Activated CD4-positive, alpha-beta T cell treated with anti-CD3 and anti-CD28 coated beads for 1 hour (primary cell): ENCODE measurements around the gene MPP1.

ENCODE experiments used
- DNase-seq: peaks from one replicate; pipeline ENCODE4 v3.0.0-alpha.2; 2020

Gene MPP1

DNA sequence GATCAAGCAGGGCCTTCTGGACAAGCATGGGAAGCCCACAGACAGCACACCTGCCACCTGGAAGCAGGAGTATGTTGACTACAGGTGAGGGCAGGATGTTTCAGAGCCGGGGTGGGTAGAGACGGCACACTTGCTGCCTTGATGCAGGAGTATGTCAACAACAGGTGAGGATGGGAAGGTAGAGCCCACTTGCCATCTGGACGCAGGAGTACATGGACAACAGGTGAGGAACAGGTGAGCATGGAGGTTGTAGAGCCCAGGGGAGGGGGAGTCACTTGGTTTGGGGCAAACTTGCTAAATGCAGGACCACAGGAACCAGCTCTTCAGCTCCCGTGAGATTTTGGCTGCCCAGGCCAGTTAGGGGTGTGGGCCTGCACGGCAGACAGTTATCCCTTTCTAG lies 30.7 kb downstream of the MPP1 start:
- DNase-seq: no peak

DNA sequence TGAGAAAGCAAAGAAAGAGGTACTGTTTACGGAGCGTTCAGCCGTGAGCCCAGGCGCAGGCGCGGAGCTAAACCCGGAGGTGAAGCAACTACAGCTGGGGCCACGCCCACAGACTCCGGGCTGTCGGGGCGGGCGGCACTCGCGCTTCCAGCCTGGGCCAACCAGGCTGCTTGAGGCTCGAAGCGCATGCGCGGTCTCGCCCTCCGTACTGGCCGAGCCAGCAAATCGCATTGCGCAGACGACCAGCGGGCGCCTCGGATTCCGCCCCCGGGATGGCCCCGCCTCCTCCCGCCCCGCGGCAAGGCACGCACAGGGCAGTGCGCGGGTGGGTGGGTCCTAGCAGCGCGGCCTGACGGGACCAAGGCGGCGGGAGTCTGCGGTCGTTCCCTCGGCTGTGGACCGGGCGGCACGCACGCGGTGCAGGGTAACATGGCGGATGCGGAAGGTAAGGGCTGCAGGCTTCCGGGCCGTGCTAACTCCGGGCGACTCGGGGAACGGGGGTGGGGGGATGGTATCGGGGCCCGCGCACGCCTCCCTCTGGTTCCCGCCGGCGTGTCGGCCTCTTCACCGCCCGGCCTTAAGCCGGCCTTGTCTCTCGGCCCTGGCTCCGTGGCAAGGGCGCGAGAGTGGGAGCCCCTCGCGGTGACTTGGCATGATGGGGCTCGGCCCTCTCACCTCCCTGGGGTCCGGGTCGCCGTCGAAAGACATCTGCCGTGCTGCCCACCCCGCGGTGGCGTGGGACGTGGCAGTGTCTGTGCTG lies 42.6 kb downstream of the MPP1 start, which contains the start of gene DKC1:
Gene DKC1 (plus strand): TSS at position 328 of the 760 bp plus-strand sequence. CDS start 102 bp downstream, at position 430.
- DNase-seq: peak; percentile 91

DNA sequence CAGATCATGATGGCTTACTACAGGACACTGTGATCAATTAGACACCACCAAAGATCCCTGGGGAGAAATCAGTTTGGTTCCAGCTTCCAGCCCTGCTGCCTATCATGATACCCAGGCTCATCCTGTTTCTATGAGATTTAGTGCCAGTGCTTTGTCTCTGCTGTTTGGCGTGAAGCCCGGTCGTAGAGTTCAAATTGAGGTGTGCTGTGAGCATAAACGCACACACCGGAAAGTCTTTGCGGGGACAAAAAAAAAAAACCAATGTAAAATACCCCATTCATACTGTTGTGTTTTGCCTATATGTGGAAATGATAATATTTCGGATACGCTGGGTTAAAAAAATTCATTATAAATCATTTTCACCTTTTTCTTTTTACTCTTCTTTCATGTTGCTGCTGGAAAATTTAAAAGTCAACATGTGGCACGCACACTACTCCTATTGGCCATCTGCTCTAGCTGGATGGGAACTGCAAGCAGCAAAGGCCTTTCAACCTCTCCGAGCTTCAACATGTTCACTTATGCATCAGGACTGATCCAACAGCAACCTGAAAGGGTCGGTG lies 43.2 kb downstream of the MPP1 start:
- no peak for DNase-seq

DNA sequence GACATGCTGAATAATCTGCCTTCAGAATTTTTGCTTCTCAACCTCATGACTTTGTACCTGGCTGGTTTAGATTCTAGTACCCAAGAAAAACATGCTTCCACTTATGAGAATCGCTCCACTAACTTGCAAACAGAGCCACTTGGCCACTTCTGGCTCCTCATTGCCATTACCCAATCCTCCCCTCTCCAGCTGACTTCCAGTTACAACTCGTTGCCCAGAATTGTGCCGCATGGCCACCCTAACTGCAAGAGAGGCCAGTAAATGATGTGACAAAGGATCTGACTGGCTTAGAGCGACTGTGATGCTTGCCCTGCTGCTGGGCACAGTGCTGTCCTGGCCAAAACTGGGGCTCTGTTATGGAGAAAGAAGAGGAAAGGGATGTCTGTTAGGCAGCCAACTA lies 46.6 kb downstream of the MPP1 start:
- DNase-seq: no peak

- no peak for DNase-seq
Observed at GRCh38 chrX:154751669-154752271, 53.5 kb downstream of the MPP1 start.

- no peak for DNase-seq
Observed at GRCh38 chrX:154751203-154751668, 54.0 kb downstream of the MPP1 start.

- DNase-seq: no peak
Observed at GRCh38 chrX:154750301-154751202, 54.7 kb downstream of the MPP1 start, which contains the start of gene GAB3. TSS of gene GAB3 (minus strand) at chrX:154751077. CDS start at chrX:154751025, 52 bp downstream.

DNA sequence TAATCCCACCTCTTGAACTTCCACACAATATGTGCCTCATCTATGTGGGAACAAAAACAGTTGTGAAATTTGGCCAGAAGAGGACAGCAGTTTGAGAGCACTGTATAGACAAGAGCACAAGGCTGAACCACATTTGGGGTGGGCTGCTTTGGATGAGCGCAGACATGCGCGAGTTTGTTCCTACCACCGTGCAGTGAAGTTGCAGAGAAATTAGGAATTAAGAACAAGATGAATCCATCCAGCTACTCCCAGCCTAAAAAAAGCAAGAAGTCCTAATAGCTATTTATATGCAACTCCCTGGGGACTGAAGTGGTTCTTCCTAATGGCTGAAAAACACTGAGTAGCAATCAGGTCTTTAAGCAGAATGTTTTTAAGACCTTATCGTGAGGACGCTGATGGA lies 55.4 kb downstream of the MPP1 start:
- DNase-seq: no peak

GRCh38 chrX:154748712-154749339 lies 56.5 kb downstream of the MPP1 start:
- peak; percentile 17 for DNase-seq

DNA sequence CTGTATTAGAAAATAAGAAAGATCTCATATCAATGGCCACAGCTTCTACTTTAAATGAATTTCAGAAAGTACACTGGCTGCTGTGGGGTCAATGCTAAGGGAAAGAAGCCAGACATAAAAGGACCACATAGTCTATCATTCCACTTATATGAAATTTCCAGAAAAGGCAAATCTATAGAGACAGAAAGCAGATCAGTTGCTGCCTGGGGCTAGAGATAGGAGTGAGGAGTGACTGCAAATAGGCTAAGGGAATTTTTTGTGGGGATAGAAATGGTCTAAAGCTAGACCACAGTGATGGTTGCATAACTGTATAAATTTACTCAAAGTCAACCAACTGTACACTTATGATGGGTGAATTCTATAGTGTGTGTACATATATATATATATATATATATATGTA lies 62.7 kb downstream of the MPP1 start:
- no peak for DNase-seq

DNA sequence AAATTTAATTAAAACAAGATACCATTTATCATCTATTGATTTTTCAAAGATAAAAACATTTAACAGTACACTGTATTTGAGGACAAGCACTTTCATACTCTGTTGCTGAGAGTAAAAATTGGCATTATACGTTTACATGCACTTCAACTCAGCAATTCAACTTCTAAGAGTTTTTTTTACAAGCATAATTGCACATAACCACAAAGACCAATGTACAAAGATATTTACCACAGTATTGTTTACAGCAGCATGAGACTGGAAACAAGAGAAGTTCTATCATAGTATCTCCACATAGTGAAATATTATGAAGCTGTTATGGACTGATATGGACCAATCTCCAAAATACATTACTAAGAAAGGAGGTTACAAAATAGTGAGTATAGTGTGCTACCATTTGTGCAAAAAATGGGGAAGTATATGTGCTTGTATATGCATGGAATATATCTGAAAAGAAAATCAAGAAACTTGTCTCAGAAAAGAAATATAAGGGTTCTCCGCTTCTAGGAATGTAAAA lies 65.3 kb downstream of the MPP1 start:
- DNase-seq: no peak

- DNase-seq: no peak
Observed at GRCh38 chrX:154738011-154738738, 67.1 kb downstream of the MPP1 start.

DNA sequence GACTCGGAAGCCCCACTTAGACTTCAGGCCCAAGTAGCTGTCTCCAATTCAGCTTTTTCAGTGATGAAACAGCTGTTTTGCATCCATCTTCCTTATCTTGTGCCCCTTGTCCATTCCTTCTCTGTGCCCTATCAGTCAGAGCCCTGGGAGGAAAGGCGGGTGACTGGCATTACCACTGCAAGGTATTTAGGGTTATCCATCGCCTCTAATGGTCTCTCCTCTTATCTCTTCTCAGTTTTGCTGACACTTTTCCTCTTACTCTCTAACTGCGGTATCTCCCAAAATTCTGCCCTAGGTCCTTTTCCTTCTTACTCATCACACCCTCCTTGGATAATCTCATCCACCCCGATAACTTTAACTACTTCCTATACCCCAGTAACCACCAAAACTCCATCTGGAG lies 68.1 kb downstream of the MPP1 start:
- DNase-seq: no peak

- DNase-seq: no peak
Observed at GRCh38 chrX:154735695-154736393, 69.4 kb downstream of the MPP1 start.

DNA sequence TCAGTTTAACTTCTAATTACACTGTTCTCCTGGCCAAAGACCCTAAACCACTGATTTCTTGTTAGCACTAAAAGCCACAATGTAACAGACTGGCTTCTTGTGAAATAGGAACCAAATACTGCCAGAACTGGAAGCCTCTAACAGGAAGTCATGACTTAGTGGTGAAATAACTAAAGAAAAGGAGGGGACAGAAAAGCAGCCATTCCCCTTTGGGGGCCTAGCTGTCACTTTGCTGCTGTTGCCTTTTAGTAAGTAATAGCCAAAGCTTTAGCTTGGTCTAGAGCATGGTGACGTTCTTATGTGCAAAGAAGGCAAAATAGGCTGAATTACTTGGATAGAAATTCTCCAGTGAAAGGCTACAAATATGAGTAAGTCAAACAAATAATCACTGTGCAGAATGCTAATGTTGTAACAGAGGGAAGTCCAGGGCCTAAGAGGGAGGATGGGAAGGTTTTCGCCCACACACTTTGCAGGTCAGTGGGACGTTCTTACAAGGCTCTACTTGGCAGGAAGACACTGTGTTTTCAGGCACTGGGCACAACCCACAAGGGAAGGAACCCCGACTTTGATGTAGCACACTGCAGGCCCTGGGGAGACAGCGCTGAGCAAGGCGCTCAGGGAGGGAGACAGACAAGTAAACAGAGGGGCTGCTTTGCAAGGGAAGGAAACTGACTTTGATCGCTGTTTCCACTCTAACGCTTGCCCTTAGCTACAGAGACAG lies 71.1 kb downstream of the MPP1 start:
- no peak for DNase-seq

- no peak for DNase-seq
Observed at GRCh38 chrX:154733066-154733425, 72.2 kb downstream of the MPP1 start.

- DNase-seq: no peak
Observed at GRCh38 chrX:154732421-154733065, 72.7 kb downstream of the MPP1 start.

GRCh38 chrX:154731881-154732280 lies 73.4 kb downstream of the MPP1 start:
- no peak for DNase-seq

DNA sequence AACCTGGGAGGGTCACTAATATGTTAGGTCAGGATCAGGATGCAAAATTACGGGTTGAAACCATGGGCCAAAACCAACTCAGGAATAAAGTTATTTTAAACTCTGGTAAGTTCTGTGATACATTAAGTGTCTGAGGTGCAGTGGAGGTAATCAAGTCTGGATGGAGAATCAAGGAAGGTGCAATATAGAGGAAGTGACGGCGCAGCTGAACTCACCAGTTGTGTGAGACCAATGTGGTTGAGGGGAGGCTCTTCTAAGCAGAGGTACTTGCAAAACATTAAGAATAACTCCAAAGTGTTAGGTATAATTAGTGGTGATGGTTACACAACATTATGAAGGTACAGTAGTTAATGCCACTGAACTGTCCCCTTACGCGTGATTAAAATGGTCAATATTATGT lies 74.1 kb downstream of the MPP1 start:
- no peak for DNase-seq
